Stimulated activated CD4-positive, alpha-beta T cell treated with anti-CD3 and anti-CD28 coated beads, Interleukin-2, amount 100 ng/mL, for 24 hours (primary cell): ENCODE data around the gene MAX.

Experiments used
- DNase-seq, 2 donors: peaks; one replicate each; pipeline ENCODE4 v3.0.0-alpha.2; 2020

Gene MAX

GRCh38 chr14:65072256-65072655 lies 30.1 kb downstream of the MAX start:
- DNase-seq = no peak

- DNase-seq = no peak
Measured at GRCh38 chr14:65071544-65071943, 30.8 kb downstream of the MAX start.

GRCh38 chr14:65070471-65070976 lies 31.8 kb downstream of the MAX start:
- no peak for DNase-seq

- no peak for DNase-seq
Measured at GRCh38 chr14:65069874-65070413, 32.4 kb downstream of the MAX start.

- DNase-seq = no peak
Measured at GRCh38 chr14:65065719-65066118, 36.6 kb downstream of the MAX start.

GRCh38 chr14:65062096-65063075 lies 39.9 kb downstream of the MAX start:
- no peak for DNase-seq

GRCh38 chr14:65057695-65058094 lies 44.6 kb downstream of the MAX start:
- no peak for DNase-seq

- no peak for DNase-seq
Measured at GRCh38 chr14:65054471-65055085, 47.7 kb downstream of the MAX start.

- DNase-seq = no peak
Measured at GRCh38 chr14:65053466-65053865, 48.9 kb downstream of the MAX start.

GRCh38 chr14:65052832-65053231 lies 49.5 kb downstream of the MAX start:
- no peak for DNase-seq

- DNase-seq = no peak
Measured at GRCh38 chr14:65045709-65046108, 56.6 kb downstream of the MAX start.

GRCh38 chr14:65045006-65045405 lies 57.3 kb downstream of the MAX start:
- no peak for DNase-seq

GRCh38 chr14:65044596-65044959 lies 57.7 kb downstream of the MAX start:
- DNase-seq = no peak

- DNase-seq = no peak
Measured at GRCh38 chr14:65043893-65044595, 58.3 kb downstream of the MAX start.

GRCh38 chr14:65042731-65043372 lies 59.5 kb downstream of the MAX start:
- DNase-seq = no peak

- DNase-seq = no peak
Measured at GRCh38 chr14:65042296-65042695, 60.0 kb downstream of the MAX start.

- DNase-seq = no peak
Measured at GRCh38 chr14:65041434-65041915, 60.8 kb downstream of the MAX start.

GRCh38 chr14:65040666-65041433 lies 61.5 kb downstream of the MAX start:
- no peak for DNase-seq

GRCh38 chr14:65038966-65039365 lies 63.4 kb downstream of the MAX start:
- no peak for DNase-seq

- no peak for DNase-seq
Measured at GRCh38 chr14:65035049-65035448, 67.3 kb downstream of the MAX start.

- DNase-seq = no peak
Measured at GRCh38 chr14:65034021-65034420, 68.3 kb downstream of the MAX start.

GRCh38 chr14:65033181-65033580 lies 69.1 kb downstream of the MAX start:
- DNase-seq = no peak
